B cell (primary cell): Measurements from ENCODE around the gene TMOD4. TPM values are rescaled to one million over a fixed set of nuclear protein-coding genes. Genes with fewer than 3 reads are reported as not detected.

Source experiments
- ATAC-seq: fragments of 200-7000 bp; cut with Tn5 transposase; one replicate; pipeline ENCODE4 v1.10.0; 2021; ENCODE audit warnings: low read depth, mild to moderate bottlenecking, moderate number of reproducible peaks, moderate library complexity
- CTCF ChIA-PET: fragments of 350-600 bp; sonication (Branson Sonifier 250); formaldehyde crosslinking; loops from one replicate; lab custom pipeline; 2021; ENCODE audit warnings: antibody characterized with exemption, inconsistent platforms; lab: Charles Lee
- POLR2A ChIA-PET: fragments of 350-600 bp; sonication (Branson Sonifier 250); formaldehyde crosslinking; loops from one replicate; lab custom pipeline; 2021; ENCODE audit warnings: antibody characterized with exemption; lab: Charles Lee
- DNase-seq: peaks from one replicate; pipeline ENCODE4 v3.0.0; 2013
- H2AFZ ChIP-seq: 2 replicates; pipeline ENCODE4 v1.6.1; 2012; ENCODE audit warnings: mild to moderate bottlenecking, low read depth, low read length; ENCODE audit not compliant: insufficient read depth, poor library complexity, severe bottlenecking
- H3K27ac ChIP-seq, 2 donors: 1 replicate in 1 of 2; 2 replicates in 1 of 2; pipeline ENCODE4 v1.5.1; 2012 to 2013; ENCODE audit warnings: low read length in 2 of 2, mild to moderate bottlenecking in 2 of 2, moderate library complexity in 1 of 2
- H3K27me3 ChIP-seq, 4 experiments: fragments of 200-600 bp in 1 of 4; sonication (generic) in 1 of 4; replicated peaks in 1 of 4; 1 replicate in 2 of 4; 2 replicates in 2 of 4; pipeline versions ENCODE4 v1.6.1 to v1.7.0; 2013 to 2016; ENCODE audit warnings: low read length in 3 of 4, mild to moderate bottlenecking in 2 of 4, mixed read lengths in 1 of 4, moderate library complexity in 1 of 4; ENCODE audit not compliant: insufficient read depth in 4 of 4, control insufficient read depth in 3 of 4; ENCODE audit errors: control extremely low read depth in 1 of 4
- H3K36me3 ChIP-seq, 2 experiments: replicated peaks in 1 of 2; 1 replicate in 1 of 2; 2 replicates in 1 of 2; pipeline versions ENCODE4 v1.6.1 to v1.7.1; 2013; ENCODE audit warnings: low read length in 1 of 2; ENCODE audit not compliant: insufficient read depth in 2 of 2, control insufficient read depth in 1 of 2; ENCODE audit errors: control extremely low read depth in 1 of 2, extremely low read depth in 1 of 2
- H3K4me1 ChIP-seq, 2 donors: fragments of 200-600 bp in 1 of 2; sonication (generic) in 1 of 2; 1 replicate in 1 of 2; 2 replicates in 1 of 2; pipeline versions ENCODE4 v1.5.1 to v1.6.1; 2013 to 2017; ENCODE audit warnings: low read length in 2 of 2; ENCODE audit not compliant: control insufficient read depth in 2 of 2, insufficient read depth in 2 of 2
- H3K4me2 ChIP-seq: replicated peaks from 2 replicates; pipeline ENCODE3; 2012; ENCODE audit warnings: mild to moderate bottlenecking, low read depth, low read length; ENCODE audit not compliant: poor library complexity, severe bottlenecking
- H3K4me3 ChIP-seq, 5 experiments: fragments of 200-600 bp in 1 of 5; sonication (generic) in 1 of 5; 1 replicate in 3 of 5; 2 replicates in 2 of 5; pipeline versions ENCODE4 v1.5.1 to v1.7.0; 2011 to 2016; ENCODE audit warnings: low read length in 4 of 5, mild to moderate bottlenecking in 4 of 5, low read depth in 2 of 5, control low read depth in 1 of 5, moderate library complexity in 1 of 5; ENCODE audit not compliant: insufficient read depth in 1 of 5; ENCODE audit errors: control extremely low read depth in 1 of 5, extremely low read depth in 1 of 5
- H3K79me2 ChIP-seq: fragments of 200-600 bp; sonication (generic); one replicate; pipeline ENCODE4 v1.6.0; 2016; ENCODE audit warnings: low read length; ENCODE audit not compliant: control insufficient read depth, insufficient read depth
- H3K9ac ChIP-seq: fragments of 200-600 bp; sonication (generic); 2 replicates; pipeline ENCODE4 v1.6.1; 2017; ENCODE audit warnings: mild to moderate bottlenecking, low read length, moderate library complexity
- H3K9me3 ChIP-seq, 3 donors: one replicate each; pipeline versions ENCODE4 v1.6.1 to v1.7.1; 2013; ENCODE audit warnings: low read length in 2 of 3; ENCODE audit not compliant: control insufficient read depth in 2 of 3, insufficient read depth in 1 of 3; ENCODE audit errors: control extremely low read depth in 1 of 3
- H4K20me1 ChIP-seq: 2 replicates; pipeline ENCODE4 v1.6.0; 2012; ENCODE audit warnings: mild to moderate bottlenecking, low read length; ENCODE audit not compliant: insufficient read depth, control insufficient read depth, poor library complexity, severe bottlenecking
- H3K27ac Mint-ChIP-seq: one replicate; pipeline ENCODE4 v1.8.0; 2021; ENCODE audit warnings: mixed read lengths
- H3K27me3 Mint-ChIP-seq: one replicate; pipeline ENCODE4 v1.8.0; 2021; ENCODE audit warnings: mixed read lengths
- H3K4me1 Mint-ChIP-seq: one replicate; pipeline ENCODE4 v1.8.0; 2021; ENCODE audit warnings: mixed read lengths
- H3K4me3 Mint-ChIP-seq: one replicate; pipeline ENCODE4 v1.8.0; 2021; ENCODE audit warnings: mixed read lengths
- H3K9me3 Mint-ChIP-seq: one replicate; pipeline ENCODE4 v1.8.0; 2022; ENCODE audit warnings: mixed read lengths; ENCODE audit not compliant: insufficient read depth
- EZH2 ChIP-seq: IDR thresholded peaks from 2 replicates; pipeline ENCODE4 v1.6.1; 2012; ENCODE audit warnings: borderline replicate concordance, low read depth, mild to moderate bottlenecking, moderate library complexity, low read length; ENCODE audit not compliant: insufficient read depth, poor library complexity, severe bottlenecking
- WGBS: methylation state at CpG from one replicate; pipeline ENCODE4 v1.1.5; 2013; ENCODE audit warnings: missing lambda C conversion rate; ENCODE audit not compliant: insufficient coverage; 5-methylcytosine and 5-hydroxymethylcytosine counted together
- intact Hi-C: fragments of 100-400 bp; cut with micrococcal nuclease; formaldehyde crosslinking; loops from one replicate; pipeline ENCODE4 v1.10.0; 2022
- polyA plus RNA-seq: library from polyadenylated mRNA; depleted of rRNA; stranded (reverse); fragments of >200 nt; gene quantifications from 2 replicates; pipeline ENCODE4 v1.2.3, GENCODE V29; 2012
- total RNA-seq, 2 donors: library from RNA; stranded (reverse); fragments of 120-200 nt in 1 of 2; gene quantifications; 1 replicate in 1 of 2; 2 replicates in 1 of 2; pipeline versions ENCODE4 v1.2.3 to v1.2.4, GENCODE V29; 2013 to 2022
- TF ChIP-seq, protein P1 (sequence below): fragments of 200-600 bp; IDR thresholded peaks from one replicate; pipeline ENCODE4 v1.8.0; 2022; ENCODE audit warnings: antibody characterized with exemption, mild to moderate bottlenecking

Gene TMOD4
- total and polyA plus RNA-seq, 2 donors (not counting 1 experiment from before 2014, with no cell fraction given) = 1.7 to 3.5 TPM

DNA sequence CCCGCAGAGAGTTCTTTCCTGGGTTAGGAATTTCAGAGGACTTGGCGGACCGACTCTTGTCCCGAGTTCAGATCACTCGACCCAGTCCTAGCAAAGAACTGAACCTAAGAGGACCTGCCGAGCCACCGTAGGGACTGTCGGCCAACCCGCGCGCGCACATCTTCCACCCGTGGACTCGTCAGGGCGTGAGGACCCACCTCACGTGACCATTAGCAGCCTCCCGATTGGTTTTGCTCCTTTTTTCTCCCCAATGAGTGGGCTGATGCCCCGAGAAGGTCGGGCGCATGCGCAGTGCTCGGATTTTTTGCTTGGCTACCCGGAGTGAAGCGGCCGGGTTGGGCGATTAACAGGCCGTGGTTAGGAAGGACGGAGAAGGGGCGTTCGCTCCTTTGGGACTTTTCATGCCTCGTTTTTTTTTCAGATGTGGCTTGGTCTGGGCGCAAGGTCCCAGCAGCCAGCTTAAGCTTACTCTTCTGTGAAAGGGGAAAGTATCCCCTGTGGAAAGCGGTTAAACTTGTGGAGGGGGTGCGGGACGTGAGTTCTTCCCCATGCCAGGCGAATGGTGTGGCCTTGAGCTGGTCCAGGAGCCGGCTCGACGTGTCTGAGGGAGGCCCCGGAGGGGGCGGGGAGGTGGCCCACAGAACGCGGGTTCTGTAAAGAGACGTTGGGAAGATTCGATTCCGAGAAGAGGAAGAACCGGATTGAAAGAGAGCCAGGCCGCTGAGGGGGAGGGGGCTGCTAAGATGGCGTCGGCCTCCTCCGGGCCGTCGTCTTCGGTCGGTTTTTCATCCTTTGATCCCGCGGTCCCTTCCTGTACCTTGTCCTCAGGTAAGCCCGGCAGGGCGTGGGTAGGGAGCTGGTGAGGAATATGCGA lies 22.7 kb upstream of the TMOD4 start, which contains the start of gene PIP5K1A:
PIP5K1A (plus strand) TSS at position 299 of the 874 bp plus-strand sequence; CDS start at position 744, 445 bp downstream.
- Histone ChIP-seq H2AFZ (peak within 1 kb of the TSS; percentile 76), H3K27ac (peak within 1 kb of the TSS; percentile 87 to 90), H3K9ac (peak within 1 kb of the TSS; percentile 86), H3K4me3 (peak within 1 kb of the TSS; percentile 82 to 96 (median 95)), H3K9me3 (no peaks in the 10 kb centered on the region), H3K27me3 (peaks cover 0 to 2% (median 0%) of the 10 kb centered on the region in 4 experiments), H3K36me3 (peaks cover 2 to 5% of the 10 kb centered on the region in 2 experiments), H4K20me1 (peaks cover 9% of the 10 kb centered on the region), H3K4me2 (peak within 1 kb of the TSS; percentile 84), H3K4me1 (peaks cover 21 to 29% of the 10 kb centered on the region in 2 donors), H3K79me2 (peaks cover 48% of the 10 kb centered on the region)
- Mint-ChIP-seq H3K4me3 (peak within 1 kb of the TSS; percentile 98), H3K9me3 (no peaks in the 10 kb centered on the region), H3K27ac (peak within 1 kb of the TSS; percentile 94), H3K27me3 (no peaks in the 10 kb centered on the region), H3K4me1 (peaks cover 47% of the 10 kb centered on the region)
- WGBS = under 1% methylated on average over 60 of the region's 60 CpGs
- intact Hi-C loops = loop anchor here (1.0 to 5.0 kb wide), 5 partner anchors 8 to 148 kb away; partner anchors contain the start of genes LYSMD1, PI4KB, RFX5 and VPS72
- ChIA-PET CTCF (interaction anchor here (1.3 kb wide), 1 partner anchor 53 kb away, joined by 5 read pairs; no protein-coding TSS in a partner anchor), POLR2A (interaction anchor here (0.5 to 1.3 kb wide), 4 partner anchors 9 to 152 kb away, joined by 3 to 8 read pairs (median 4); partner anchors contain the start of gene VPS72)
- TF ChIP-seq EZH2 = no peak
- TF ChIP-seq, protein P1, sequence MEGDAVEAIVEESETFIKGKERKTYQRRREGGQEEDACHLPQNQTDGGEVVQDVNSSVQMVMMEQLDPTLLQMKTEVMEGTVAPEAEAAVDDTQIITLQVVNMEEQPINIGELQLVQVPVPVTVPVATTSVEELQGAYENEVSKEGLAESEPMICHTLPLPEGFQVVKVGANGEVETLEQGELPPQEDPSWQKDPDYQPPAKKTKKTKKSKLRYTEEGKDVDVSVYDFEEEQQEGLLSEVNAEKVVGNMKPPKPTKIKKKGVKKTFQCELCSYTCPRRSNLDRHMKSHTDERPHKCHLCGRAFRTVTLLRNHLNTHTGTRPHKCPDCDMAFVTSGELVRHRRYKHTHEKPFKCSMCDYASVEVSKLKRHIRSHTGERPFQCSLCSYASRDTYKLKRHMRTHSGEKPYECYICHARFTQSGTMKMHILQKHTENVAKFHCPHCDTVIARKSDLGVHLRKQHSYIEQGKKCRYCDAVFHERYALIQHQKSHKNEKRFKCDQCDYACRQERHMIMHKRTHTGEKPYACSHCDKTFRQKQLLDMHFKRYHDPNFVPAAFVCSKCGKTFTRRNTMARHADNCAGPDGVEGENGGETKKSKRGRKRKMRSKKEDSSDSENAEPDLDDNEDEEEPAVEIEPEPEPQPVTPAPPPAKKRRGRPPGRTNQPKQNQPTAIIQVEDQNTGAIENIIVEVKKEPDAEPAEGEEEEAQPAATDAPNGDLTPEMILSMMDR = no peak
- DNase-seq (peak; percentile 98), ATAC-seq (peak; percentile 98)
